ENCODE data around the gene NFIA.

Gene NFIA

DNA sequence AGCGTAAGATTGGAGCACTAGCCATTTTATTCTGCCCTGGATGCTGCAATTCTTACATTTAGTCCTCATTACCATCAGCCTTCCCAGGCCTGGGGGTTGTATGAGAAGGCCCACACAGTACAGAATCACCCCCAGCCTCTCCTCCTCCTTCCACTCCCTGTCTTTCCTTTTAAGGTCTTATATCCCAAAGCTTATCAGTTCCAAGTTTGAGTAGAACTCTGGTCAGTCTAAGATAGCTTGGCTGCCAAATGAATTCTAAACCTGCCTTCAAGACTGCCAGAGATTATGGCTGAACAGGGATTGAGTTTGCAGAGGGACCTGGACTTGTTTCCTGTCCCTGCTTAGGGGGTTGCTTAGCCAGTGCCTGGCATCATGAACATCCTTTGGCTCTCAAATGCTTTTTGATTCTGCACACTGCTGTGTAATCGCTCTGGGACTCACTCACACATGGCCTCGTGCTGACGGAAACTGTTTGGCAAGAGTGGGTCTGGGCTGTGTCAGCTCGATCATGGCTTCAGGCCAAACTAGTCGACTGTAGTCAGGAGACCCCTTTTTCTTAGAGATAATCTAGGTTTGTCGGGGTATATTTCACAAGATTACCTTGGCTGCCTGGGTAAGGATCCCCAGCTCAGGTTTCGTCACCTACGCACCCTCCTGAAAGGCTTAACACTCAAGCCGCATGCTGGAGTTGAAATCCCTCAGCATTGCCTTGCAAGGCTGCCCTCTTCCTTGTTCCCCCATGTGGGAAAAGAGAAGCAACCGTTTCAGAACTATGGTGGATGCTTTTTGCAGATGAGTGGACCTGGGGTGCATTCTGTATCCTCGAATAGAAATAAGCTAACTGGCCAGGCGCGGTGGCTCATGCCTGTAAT lies 252.6 kb downstream of the NFIA start:
- no peak for DNase-seq (ENCODE audit: low read depth)

DNA sequence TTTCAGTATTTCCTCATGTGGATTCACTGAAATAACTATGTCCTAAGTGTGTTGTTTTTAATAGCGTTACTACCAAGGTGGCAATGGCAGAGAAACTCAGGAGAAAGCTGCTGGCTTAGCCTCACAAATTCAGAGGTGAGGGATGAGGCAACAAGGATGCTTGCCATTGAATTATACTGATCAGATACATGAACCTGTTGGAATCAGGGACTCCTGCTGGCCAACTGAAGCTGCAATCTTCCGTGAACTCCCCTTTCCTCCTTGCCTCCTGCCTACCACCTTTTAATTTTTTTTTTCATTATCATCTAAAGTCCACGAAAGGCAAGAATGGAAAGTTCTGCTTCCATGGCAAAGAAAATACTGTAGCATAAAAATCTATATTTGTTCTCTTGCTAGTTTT lies 254.7 kb downstream of the NFIA start:
- DNase-seq (ENCODE audit: low read depth) = no peak

DNA sequence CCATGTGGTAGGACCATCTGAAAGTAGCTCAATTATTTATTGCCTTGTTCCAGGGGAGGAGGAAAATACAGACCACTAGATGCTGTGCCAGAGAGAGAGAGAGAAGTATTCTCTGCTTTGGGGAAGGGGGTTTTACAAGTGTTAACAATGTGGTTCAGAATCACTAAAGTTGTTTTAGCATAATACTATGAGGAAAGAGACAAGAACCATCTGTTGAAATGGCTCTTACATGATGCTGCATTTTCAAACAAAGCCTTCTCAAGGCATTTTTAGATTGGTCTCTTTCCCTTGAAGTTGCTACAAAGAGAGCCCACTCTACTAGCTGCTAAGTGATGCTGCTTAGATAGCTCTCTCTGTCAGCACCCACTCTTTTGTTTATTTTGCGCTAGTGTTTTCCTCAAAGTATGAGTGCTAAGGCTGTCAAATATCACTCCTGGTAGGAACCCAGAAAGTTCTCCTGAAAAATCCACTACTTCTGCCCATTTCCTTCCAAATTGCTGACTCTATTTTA lies 255.1 kb downstream of the NFIA start:
- no peak for DNase-seq (ENCODE audit: low read depth)

DNA sequence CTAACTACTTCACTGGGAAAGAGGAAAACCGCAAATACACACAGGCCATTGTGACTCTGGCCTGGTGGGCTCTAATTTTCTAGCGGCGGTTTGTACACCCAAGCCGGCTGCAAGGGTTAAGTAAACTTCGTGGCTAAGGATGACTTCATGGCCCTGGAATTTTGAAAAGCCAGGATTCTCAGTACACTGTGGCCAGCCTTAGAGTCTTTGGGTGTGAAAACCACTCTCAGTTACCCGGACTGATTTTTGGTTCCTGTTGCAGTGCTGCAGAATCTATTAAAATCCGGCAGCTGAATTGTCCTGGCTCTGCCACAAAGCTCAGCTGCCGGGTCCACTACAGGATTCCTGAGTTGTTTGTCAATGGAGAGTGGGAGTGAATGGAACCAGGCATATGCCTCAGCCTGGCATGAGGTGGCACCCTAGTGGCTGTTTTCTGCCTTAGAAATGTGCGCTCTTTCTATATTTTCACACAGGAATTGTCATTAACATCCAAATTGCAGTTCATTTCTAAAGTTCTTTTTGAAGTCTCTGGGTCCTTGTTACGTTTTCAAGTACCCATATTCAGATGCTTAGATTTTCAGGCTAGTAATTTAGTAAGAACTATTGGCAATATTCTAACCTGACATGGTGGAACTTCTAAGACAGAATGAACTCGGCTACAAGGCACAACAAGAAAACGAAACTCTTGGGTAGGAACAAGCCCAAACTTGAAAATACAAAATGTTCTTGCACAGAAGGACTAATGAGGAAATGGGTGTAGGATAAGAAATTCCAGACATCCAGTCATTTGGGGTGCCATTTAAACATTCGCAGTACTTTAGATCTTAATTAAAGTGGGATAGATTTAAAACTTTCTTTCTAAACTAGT lies 255.9 kb downstream of the NFIA start:
- DNase-seq (ENCODE audit: low read depth) = peak; percentile 71

DNA sequence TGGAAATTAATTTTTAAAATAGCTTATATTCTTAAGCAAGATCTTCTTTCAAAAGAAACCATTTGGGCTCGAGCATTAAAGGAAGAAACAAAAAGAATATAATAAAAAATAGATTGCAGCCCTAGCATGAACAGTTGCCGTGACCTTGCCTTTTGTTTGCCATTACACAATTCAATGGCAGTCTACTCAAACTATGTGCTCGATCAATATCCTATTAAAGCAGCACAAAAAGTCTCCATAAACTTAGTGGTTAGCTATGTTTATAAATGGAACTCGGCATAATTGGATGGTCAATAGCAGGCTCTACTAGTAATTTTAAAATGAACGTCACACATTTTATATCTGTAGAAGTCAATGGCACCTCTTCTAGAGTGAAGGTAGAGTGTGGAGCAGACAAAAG lies 256.5 kb downstream of the NFIA start:
- DNase-seq (ENCODE audit: low read depth) = no peak

DNA sequence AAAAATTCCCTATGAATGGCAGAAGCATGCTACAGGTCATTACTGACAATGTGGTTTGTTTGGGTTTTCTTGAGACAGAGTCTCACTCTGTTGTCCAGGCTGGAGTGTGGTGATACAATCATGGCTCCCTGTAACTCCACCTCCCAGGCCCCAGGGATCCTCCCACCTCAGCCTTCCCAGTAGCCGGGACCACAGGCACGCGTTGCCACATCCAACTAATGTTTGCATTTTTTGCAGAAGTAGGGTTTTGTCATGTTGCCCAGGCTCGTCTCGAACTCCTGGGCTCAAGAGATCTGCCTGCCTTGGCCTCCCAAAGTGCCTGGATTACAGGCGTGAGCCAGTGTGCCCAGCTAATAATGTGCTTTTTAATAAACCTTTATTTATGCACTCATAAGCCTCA lies 259.1 kb downstream of the NFIA start:
- no peak for DNase-seq (ENCODE audit: low read depth)

DNA sequence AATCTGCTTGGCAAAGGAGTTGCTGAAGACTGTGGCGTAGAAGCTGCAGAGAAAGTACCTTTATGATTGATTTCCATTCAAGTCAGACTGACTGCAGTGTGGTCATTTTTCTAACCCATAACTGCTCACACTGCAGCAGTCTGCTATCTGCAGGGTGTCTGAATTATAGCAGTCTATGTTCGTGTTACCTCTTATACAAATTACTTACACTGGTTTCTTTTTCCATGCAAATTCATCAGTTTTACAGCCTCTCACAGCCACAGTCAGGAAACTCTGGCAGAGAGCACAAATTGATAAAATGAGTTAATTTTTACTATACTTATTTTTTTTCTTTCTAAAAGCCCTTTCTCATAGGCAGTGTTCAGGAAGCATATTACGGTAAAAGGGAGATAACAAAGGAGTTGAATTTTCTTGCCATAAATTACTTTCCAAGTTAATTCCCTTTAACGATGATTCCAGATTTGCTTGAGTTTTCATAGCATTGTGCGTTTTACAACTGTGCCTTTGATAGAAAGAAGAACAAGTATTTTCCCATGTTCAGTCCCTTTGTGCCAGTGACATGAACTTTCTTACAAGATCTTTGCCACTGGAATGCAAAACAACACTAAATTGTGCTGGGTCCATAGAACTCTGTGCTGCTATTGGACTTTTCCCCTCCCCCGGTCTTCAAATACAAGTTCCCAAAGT lies 261.5 kb downstream of the NFIA start:
- no peak for DNase-seq (ENCODE audit: low read depth)

DNA sequence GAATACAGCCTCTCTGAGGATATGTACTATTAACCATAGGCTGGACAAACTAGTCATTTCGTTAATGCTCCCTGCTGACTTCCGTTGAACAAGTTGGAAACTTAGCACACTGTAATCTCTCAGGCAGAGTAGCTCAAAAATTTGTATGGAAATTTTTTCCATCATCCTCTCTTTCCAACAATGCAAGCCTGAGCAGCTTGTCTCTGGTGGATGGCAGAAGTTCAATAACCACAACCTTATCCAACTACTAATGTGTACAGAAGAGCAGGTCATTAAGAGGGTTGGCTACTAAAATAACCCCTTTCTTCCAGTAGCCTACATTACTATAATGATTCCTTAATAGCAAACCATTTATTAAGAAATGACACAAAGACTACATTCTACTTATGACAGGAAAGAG lies 262.3 kb downstream of the NFIA start:
- no peak for DNase-seq (ENCODE audit: low read depth)

DNA sequence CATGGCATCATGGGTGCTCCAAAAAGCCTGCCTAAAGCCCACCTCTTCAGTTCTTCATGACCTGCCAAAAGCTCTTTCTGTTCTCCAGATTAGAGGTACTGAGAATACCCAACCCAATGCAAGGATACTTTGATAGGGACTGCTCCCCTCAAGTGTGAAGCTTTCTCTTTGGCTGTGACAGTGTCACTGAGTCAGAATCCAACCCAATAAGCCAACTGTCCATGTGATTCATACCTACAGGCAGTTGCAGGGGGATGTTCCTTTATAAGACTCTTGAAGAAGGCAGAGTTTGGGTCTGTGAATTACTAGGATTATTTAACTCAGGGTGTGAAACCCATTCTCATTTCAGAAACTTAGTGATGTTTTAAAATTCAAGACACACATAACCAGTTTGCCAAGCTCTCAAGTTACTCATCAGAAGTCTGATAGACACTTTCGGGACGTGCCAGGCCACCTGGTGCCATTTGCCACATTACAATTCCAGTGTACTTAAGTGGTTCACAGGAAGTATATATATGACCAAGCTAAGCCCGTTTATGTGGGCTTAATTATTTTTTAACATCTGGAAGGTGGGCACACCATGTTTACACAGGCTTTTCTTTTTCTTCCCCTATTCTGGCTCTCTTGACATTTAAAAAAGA lies 265.8 kb downstream of the NFIA start:
- no peak for DNase-seq (ENCODE audit: low read depth)

DNA sequence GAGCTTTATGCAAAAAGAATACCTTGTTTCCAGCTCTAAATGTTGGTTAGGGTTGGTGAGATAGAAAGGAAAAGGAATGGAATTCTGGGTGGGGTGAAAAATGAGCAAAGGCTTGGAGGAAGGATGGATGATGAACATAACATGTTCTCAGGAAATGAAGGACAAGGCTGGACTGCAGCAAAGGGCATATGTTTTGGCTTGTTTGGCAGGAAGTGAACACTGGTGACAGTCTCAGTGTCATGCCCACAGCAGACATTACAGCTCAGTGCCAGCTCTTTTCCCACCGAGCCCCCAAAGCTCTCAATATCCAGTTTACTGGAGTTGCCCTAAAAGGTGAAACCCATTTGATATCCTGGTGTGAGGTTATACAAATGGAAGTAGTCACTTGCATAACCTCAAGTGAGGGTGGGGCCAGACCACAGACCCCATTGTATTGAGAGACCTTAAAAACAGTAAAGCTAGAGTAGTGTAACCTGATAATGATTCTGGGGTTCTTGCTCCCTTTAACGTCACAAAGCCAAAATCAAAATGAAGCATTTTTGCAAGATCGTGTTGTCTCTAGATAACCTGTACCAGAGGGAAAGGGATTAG lies 270.6 kb downstream of the NFIA start:
- DNase-seq (ENCODE audit: low read depth) = no peak

DNA sequence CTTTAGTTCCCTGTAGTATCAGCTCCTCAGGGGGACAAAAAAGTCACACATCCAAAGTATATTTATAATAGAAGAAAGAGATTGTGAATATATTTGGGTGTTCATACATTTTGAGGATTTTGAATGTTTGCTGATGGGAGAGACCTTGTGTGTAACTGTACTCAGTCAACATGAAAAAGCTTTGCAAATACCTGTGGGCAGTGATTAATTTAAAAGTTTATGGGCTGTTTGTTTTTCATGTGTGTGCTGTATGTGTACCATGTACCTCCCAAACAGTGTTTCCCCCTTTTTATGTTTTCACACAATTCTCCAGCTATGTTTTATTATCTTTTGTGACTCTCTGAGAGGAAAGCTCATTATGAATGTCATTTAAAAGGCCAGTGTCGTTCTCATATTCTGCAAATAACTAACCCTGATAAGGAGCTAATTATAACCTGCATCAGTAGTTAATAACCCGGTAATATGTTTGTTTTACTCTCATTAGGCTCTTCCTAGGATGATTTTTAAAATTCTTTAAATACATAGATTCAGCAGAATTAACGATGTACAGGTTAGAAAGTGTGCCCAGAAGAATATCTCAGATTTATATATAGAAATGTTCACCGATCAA lies 271.5 kb downstream of the NFIA start:
- DNase-seq (ENCODE audit: low read depth) = no peak

DNA sequence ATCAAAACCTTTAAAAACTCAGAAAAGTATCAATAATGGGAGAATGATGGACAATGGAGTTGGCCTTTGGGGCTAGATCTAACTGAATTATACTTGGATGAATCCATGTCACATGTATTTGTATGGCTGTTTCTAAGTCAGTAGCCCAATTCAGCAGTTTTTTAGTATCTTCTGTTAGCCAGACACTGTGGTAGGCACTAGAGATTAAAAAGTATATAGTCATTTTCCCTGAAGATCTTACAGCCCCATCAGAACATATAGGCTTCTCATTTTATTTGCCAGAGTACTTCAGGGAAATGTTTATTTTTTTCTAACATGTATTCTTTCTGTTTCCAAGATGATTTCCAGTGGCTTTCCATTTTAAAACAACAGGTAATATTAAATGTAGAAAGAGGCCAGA lies 273.7 kb downstream of the NFIA start:
- no peak for DNase-seq (ENCODE audit: low read depth)

DNA sequence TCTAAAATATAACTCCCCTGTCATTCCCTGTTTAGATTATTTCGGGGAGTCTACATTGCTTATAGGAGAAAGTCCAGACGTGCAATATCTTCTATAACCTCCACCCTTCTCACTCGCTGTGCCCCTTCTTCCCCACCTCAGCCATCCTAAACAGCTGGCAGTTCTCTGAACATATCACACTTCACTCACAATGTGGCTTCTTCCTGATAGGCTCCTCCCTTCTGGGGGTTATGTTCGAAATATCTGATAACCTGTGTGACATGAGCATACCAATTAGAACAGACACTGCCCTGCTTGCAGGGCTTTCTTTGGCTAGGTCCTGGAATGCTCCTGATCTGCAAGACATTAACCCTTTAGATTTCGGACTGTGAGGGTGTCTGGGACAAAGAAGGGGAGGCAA lies 274.6 kb downstream of the NFIA start:
- no peak for DNase-seq (ENCODE audit: low read depth)

DNA sequence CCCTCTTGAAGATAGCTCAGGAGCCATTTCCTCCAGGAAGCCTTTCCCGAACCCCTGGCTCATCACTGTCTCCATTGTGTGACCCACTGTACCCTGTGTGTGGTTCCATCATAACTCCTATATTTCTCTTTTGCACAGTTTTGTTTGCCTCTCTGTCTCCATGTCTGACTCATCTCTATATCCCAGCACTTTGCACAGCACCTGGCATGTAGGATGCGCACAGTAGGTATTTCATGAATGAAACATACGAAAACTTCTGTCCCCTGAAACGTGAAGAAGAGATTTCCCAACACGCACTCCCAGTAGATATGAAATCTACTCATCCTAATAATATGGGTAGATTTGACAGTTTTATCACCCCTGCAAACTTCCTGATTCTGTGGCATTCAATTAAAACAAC lies 275.2 kb downstream of the NFIA start:
- DNase-seq (ENCODE audit: low read depth) = no peak

DNA sequence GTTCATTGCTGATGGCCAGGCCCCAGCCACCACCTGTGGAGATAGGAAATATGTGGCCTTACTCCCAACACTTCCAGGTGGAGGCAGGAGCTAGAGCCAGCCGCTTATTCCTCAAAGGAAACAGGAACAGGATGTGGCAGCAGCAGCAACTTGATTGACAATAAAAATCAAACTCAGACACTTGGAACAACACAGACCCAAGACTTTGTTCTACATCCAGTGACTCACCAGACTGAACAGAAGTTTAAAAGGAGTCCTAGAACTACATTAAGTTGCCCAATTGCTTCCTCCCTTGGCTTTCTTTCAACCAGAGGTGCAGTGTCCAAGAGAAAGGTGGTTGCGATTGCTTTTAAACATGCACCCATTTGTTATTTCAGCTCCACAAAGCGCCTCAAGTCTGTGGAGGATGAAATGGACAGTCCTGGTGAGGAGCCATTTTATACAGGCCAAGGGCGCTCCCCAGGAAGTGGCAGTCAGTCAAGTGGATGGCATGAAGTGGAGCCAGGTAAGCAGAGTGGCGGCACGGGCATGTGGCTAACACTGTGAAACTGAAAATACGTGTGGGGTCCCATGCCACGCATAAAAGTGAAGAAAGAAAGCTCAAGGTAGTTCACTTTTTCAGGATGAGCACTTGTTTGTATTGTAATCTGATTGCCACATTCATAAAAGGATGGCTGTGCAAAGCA lies 276.6 kb downstream of the NFIA start:
- no peak for DNase-seq (ENCODE audit: low read depth)

DNA sequence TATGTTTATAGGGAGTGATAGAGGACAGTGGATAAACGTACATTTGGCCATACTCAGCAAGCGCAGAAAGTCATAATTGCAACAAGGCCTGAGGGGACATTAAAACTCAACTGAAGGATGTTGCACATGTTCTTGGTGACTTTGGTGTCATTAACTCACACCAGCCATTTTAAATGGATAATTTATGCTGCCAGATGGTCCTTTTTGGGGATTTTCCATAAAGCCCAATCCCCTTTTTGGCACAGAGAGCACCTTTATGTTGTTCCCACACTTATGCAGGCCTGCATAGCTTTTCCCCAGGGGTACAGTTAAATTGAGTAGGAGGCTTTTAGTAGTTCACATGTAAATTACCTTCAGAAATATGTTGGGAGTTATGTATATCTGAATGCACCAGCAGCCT lies 279.6 kb downstream of the NFIA start:
- no peak for DNase-seq (ENCODE audit: low read depth)

DNA sequence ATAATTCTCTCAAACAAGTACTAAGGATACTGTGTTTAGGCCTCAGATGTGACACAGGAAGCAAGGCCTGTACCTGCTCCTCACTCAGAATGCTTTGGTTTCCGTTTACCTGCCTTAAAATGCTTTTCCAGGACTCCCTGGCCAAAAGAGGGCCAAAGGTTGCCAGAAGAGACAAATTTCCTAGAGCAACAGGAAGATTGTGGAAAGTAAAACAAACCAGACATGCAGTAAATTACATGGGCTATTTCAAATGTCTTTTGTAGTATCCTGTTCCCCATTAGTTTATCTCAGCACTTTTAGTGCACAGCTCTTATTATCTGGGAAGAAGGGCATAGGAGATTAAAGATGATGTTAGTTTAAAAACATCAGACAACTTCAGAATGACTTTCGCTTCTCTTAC lies 280.0 kb downstream of the NFIA start:
- DNase-seq (ENCODE audit: low read depth) = no peak

DNA sequence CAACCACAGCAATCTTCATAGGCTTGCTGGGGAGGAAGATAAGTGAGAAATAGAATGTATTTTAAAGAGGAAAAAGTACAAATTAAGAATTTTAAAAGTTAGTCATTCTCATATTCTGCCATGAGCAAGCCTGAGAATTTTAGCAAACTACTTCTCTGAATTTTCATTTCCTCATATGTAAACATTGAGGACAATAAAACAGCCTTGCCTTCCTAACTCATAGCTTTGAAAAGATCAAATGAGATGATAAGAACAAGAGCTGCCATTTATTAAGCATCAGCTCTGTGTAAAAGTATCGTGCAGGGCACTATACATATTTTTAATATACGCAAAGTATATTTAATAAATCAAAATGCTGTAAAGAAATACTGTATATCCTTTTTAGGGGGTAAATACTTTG lies 286.0 kb downstream of the NFIA start:
- DNase-seq (ENCODE audit: low read depth) = no peak

DNA sequence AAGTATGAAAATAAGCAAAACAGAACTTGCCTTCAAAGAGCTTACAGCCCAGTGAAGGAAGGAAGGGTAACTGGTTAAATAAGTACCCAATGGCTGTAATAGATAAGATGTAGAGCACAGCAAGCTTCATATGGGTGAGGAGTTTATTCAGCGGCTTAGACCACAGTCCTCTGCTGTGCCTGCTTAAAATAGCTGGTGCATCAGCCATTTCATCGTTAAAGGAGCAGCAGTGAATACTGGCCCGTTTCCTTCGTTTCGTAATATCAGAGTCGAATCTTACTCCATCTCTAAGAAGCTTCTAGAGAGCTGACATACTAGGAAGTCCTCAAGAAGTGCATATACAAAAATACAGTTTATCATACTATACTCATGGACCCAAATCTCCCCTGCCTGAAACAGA lies 286.5 kb downstream of the NFIA start:
- no peak for DNase-seq (ENCODE audit: low read depth)

DNA sequence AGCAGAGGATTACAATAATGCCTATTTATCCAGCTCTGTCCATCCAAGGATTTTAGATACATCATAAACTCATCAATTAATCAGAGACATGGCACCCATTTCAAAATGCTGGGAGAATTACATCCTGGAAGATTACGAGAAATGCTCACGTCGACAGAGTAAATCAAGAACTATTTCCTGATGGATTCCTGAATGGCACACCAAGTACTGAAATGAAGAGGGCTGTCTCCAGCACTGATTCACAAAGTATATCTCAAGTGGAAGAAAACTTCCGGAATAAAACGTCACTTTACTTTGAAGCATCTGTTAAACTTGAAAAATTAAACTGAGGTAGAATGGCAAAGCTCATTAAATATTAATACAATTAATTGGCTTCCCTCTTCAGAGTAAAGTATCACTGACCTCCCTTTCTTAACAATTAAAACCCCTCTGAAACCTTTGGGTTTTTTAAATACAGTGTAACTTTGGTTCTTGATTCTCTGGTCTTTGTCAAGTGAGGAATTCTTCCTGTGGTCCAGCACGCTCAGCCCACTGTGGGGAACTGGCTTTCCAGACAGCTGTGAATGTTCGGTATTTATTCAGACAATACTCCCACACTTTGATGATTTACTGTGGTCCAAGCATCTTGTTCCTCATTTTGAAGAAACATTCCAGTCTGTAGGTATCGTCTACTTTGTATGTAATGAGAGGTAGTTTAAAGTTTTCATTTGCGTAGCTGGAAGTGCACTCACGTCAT lies 288.0 kb downstream of the NFIA start:
- DNase-seq (ENCODE audit: low read depth) = no peak

Data from GM04503 (cell line).